Measurements from ENCODE around the gene ACACA. TPM values are rescaled to one million over a fixed set of nuclear protein-coding genes. Genes with fewer than 3 reads are reported as not detected.
"Not testable (repeated sequence)": the region's sequence is repeated elsewhere in the genome, so short reads cannot be mapped to it uniquely, and the experiment has no call there.

Gene ACACA
- 10 to 100 TPM; 40.5 to 64.1 (median 51.8) TPM for total RNA-seq

DNA sequence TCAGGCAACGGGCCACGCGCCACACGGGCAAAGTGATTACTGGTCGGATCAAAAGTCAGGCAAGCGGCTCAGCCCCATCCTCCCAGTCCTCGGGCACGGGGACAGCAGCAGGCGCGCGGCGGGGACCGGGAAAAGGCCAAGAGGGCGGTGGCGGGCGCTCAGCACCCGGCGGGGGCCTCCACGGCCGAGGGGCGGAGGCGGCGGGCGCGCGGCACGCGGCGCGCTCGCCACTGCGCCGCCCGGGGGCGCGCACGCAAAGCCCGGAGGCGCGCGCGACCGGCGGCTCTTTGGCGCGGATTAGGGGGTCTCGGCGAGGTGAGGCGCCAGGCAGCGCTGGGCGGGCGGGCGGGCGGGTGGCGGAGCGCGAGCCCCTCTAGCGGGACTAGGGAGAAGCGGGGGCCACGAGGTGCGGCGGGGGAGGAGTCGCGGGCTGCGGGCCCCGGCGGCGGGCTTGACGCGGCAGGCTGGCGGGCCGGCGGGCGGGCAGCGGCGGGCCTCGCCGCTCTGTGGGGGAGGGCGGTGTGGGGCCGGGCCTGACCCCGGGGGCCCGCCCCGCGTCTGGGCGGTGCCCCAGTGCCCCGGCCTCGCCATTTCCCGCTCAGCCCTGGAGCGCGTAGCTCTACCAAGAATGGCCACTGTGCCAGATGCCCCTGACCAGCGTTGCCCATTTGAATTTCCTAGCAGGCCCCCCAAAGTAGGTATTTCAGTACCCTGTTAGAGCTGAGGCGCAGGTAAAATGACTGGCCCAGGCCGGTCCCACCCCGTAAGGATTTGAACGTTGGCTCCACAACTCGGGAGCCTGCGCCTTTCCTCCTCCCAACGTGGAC lies at the start of gene ACACA, which contains the start of gene TADA2A:
TSS of gene ACACA (minus strand) at position 202 of the 827 bp plus-strand sequence. CDS start 537 bp downstream, outside the sequence.
TSS of gene TADA2A (plus strand) at position 252 of the 827 bp plus-strand sequence. CDS start 4,480 bp downstream, outside the sequence.
- H3K27ac ChIP-seq, result peak within 1 kb of the TSS; percentile 74 to 97 (median 91)
- H3K4me3 ChIP-seq, result peak within 1 kb of the TSS; percentile 81 to 82
- H3K36me3 ChIP-seq, result peaks cover 0 to 13% of the 10 kb centered on the region in 2 donors
- H3K9me3 ChIP-seq, result no peaks in the 10 kb centered on the region
- H3K4me1 ChIP-seq, result peaks cover 0 to 37% (median 7%) of the 10 kb centered on the region in 3 donors
- WGBS, 2 donors (ENCODE audit: low coverage in 1 of 2), result 0% methylated on average over 3 to 4 of the region's 98 CpGs
- TF ChIP-seq POLR2AphosphoS5 (IDR thresholded peaks at IDR 0.05) (peak; percentile 84), POLR2A (IDR thresholded peaks at IDR 0.05) (peak; percentile 61 to 66), EP300 (IDR thresholded peaks at IDR 0.05) (no peak)
- TF ChIP-seq, protein P1, sequence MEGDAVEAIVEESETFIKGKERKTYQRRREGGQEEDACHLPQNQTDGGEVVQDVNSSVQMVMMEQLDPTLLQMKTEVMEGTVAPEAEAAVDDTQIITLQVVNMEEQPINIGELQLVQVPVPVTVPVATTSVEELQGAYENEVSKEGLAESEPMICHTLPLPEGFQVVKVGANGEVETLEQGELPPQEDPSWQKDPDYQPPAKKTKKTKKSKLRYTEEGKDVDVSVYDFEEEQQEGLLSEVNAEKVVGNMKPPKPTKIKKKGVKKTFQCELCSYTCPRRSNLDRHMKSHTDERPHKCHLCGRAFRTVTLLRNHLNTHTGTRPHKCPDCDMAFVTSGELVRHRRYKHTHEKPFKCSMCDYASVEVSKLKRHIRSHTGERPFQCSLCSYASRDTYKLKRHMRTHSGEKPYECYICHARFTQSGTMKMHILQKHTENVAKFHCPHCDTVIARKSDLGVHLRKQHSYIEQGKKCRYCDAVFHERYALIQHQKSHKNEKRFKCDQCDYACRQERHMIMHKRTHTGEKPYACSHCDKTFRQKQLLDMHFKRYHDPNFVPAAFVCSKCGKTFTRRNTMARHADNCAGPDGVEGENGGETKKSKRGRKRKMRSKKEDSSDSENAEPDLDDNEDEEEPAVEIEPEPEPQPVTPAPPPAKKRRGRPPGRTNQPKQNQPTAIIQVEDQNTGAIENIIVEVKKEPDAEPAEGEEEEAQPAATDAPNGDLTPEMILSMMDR (IDR thresholded peaks at IDR 0.05), result peak in 3 of 4 experiments; percentile 13 to 45 (median 39)
- peak; percentile 97 for ATAC-seq
- no peaks in the 10 kb centered on the region for H3K27me3 ChIP-seq

DNA sequence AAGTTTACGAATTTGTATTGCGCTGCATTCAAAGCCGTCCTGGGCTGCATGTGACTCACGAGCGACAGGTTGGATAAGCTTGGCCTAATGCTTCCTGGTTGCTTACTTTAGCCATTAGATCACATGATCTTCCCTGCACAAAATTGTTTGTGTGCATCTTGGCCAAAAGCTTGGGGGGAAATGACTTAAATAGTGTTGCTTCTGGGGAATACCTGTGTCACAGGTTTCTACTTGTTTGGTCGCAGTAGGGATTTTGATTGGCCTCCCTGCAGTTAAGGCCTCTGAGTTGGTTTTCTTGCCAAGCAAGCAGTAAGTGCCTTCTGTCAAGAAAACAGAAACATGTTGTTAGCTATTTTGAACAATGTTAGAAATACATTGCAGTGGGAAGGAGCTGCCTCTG lies 43.5 kb upstream of the ACACA start:
- Histone ChIP-seq H3K36me3 (peaks cover 0 to 75% of the 10 kb centered on the region in 2 donors), H3K4me1 (no peaks in the 10 kb centered on the region), H3K4me3 (no peak overlapping the region), H3K27ac (no peak overlapping the region), H3K27me3 (no peaks in the 10 kb centered on the region), H3K9me3 (no peaks in the 10 kb centered on the region)
- 91 to 100% methylated on average over 2 to 6 of the region's 6 CpGs for WGBS, 2 donors (ENCODE audit: low coverage in 1 of 2)
- ATAC-seq, result no peak
- no peak for TF ChIP-seq POLR2AphosphoS5 (IDR thresholded peaks at IDR 0.05)
- TF ChIP-seq, protein P1 (IDR thresholded peaks at IDR 0.05), result no peak
- no peak for TF ChIP-seq EP300 (IDR thresholded peaks at IDR 0.05)
- no peak for TF ChIP-seq POLR2A (IDR thresholded peaks at IDR 0.05)

DNA sequence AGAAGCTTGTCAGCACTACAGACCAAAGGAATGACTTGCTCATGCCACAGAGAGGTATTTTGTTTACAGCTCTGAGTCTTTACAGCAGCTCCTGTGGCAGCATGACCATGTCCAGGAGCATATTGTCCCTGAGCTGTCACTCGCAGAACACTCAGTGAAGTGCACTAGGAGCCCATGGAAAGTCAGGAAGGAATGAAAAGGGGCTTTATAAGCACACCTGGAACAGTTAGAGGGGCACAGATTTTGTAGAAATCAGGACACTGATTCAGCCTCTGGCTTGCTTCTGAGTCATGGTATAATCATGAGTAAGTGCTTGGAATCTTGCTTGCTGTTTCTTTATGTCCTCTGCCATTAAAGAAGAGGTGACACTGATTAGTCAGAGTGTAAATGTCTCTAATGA lies 41.0 kb upstream of the ACACA start:
- H3K27me3 ChIP-seq, result no peaks in the 10 kb centered on the region
- 78 to 92% methylated on average over 1 of the region's 1 CpG for WGBS, 2 donors (ENCODE audit: low coverage in 1 of 2)
- TF ChIP-seq, protein P1 (IDR thresholded peaks at IDR 0.05), result no peak
- TF ChIP-seq POLR2AphosphoS5 (IDR thresholded peaks at IDR 0.05) (no peak), EP300 (IDR thresholded peaks at IDR 0.05) (no peak), POLR2A (IDR thresholded peaks at IDR 0.05) (no peak)
- no peak for ATAC-seq
- H3K4me1 ChIP-seq, result no peaks in the 10 kb centered on the region
- H3K9me3 ChIP-seq, result no peaks in the 10 kb centered on the region
- no peak overlapping the region for H3K27ac ChIP-seq
- no peak overlapping the region for H3K4me3 ChIP-seq
- peaks cover 0 to 88% of the 10 kb centered on the region in 2 donors for H3K36me3 ChIP-seq

DNA sequence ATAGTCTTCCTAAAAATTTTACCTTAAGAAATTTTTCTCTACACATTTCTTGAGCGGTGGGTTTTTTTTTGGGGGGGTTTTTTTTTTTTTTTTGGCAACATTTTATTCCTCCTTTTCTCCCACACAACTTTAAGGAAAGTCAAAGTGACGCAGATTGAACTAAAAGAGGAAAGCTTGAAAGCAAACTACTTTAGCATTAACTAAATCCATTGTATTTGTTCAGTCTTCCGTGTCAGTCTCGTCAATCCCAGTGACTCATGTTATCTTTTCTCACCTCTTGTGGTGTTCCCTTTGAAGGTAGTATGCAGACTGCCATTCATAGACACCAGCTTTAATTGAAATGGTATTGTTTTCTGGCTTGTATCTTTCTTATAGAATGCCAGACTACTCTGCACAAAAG lies 39.4 kb upstream of the ACACA start:
- TF ChIP-seq POLR2AphosphoS5 (IDR thresholded peaks at IDR 0.05) (no peak), POLR2A (IDR thresholded peaks at IDR 0.05) (no peak), EP300 (IDR thresholded peaks at IDR 0.05) (no peak)
- TF ChIP-seq, protein P1 (IDR thresholded peaks at IDR 0.05), result no peak
- Histone ChIP-seq H3K27ac (no peak overlapping the region), H3K4me3 (no peak overlapping the region), H3K4me1 (no peaks in the 10 kb centered on the region), H3K36me3 (peaks cover 0 to 92% of the 10 kb centered on the region in 2 donors), H3K27me3 (no peaks in the 10 kb centered on the region), H3K9me3 (no peaks in the 10 kb centered on the region)
- no peak for ATAC-seq
- WGBS, 2 donors (ENCODE audit: low coverage in 1 of 2), result 75 to 88% methylated on average over 4 of the region's 4 CpGs

DNA sequence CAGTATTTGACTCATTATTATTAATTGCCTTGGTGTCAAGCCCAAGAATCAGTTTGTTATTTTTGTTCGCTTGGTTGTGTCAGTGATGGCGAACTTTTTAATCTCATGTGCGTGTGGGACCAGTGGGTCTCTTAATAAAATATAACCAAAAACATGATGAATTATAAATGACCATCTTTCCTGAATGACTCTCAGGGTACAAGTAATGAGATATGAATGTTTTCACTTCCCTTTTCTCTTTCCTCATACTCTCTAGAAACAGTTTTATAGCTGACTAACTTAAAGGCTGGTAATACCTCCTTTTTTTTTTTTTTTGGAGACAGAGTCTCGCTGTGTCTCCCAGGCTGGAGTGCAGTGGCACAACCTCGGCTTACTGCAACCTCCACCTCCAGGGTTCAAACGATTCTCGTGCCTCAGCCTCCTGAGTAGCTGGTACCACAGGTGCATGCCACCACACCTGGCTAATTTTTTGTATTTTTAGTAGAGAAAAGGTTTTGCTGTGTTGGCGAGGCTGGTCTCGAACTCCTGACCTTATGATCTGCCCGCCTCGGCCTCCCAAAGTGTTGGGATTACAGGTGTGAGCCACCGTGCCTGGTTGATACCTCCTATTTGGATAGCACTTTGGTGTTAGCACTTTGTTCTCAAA lies 34.9 kb upstream of the ACACA start:
- WGBS, 2 donors (ENCODE audit: low coverage in 1 of 2), result 87 to 88% methylated on average over 7 to 12 of the region's 12 CpGs
- not testable (repeated sequence) for H3K27me3 ChIP-seq, H3K9me3 ChIP-seq, H3K4me3 ChIP-seq, H3K27ac ChIP-seq, H3K4me1 ChIP-seq, ATAC-seq
- H3K36me3 ChIP-seq, result peaks cover 0 to 96% of the 10 kb centered on the region in 2 donors
